Measurements from ENCODE around the gene FLOT2.
"Not testable (repeated sequence)": the region's sequence is repeated elsewhere in the genome, so short reads cannot be mapped to it uniquely, and the experiment has no call there.

FLOT2 gene

GRCh38 chr17:28877150-28877711, 20.3 kb downstream of the FLOT2 start:
- DNase-seq (ENCODE audit: extremely low read depth in 1 of 2, low read depth in 1 of 2), result not testable (repeated sequence)

DNA sequence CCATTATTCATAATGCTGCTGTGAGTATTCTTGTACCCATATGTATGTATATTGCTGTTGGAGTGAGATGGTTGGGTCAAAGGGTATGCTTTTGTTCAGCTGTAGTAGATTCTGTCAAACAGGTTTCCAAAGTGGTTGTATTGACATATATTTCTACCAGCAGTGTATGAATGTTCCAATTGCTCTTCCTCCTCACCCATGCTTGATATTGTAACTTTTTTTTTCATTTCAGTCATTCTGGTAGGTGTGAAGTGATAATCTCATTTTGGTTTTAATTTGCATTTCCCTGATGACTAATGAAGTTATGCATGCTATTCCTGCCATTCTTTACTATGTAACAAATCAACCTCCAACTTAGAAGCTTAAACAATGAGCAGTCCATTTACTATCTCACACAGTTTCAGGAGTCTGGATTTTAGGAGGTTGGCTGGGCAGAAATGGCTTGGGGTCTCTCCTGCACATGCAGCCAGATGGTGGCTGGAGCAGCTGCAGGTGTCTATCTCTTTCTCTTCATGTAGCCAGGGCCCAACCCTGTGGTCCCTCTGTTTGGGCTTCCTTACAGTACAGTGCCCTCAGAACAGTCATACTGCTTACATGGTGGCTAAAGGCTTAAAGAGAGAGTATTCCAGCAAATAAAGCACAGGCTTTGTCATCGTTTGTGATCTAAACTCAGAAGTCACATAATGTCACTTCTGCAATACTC, 21.5 kb downstream of the FLOT2 start:
- DNase-seq (ENCODE audit: extremely low read depth in 1 of 2, low read depth in 1 of 2), result no peak

DNA sequence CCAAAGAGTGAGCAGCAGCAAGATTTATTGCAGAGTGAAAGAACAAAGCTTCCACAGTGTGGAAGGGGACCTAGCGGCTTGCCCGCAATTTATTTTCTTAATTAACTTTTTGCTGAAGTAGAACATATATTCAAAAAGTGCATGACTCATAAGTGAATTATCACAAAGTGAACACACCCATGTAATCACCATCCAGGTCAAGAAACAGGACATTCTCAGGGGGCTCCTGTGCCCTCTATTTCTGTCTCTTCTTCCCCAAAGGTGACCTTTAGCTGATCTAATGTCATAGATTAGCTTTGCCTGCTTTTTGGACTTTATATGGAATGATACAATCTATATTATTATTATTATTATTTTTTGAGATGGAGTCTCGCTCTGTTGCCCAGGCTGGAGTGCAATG, 22.8 kb downstream of the FLOT2 start:
- DNase-seq (ENCODE audit: extremely low read depth in 1 of 2, low read depth in 1 of 2), result no peak

GRCh38 chr17:28873839-28874238, 23.7 kb downstream of the FLOT2 start:
- no peak for DNase-seq (ENCODE audit: extremely low read depth in 1 of 2, low read depth in 1 of 2)

GRCh38 chr17:28871056-28871579, 26.4 kb downstream of the FLOT2 start:
- no peak for DNase-seq (ENCODE audit: extremely low read depth in 1 of 2, low read depth in 1 of 2)

DNA sequence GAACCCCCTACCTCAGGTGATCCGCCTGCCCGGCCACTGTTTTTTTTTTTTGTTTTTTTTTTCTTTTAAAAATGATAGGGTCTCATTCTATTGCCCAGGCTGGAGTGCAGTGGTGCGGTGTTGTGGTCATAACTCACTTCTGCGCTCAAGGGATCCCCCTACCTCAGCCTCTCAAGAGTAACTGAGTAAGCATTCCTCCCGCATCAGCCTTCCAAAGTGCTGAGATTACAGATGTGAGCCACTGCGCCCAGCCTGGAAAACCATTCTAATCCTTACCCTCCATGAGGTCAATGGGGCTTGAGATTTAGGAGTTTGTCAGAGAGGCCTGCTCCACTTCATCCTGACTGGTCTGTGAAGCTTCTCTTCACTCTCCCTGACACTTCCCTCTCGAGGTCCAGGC, 30.3 kb downstream of the FLOT2 start:
- no peak for DNase-seq (ENCODE audit: extremely low read depth in 1 of 2, low read depth in 1 of 2)

- DNase-seq (ENCODE audit: extremely low read depth in 1 of 2, low read depth in 1 of 2), result no peak
These were observed 31.4 kb downstream of the FLOT2 start for GRCh38 chr17:28865946-28866752.

GRCh38 chr17:28864991-28865849, 32.3 kb downstream of the FLOT2 start:
- no peak for DNase-seq (ENCODE audit: extremely low read depth in 1 of 2, low read depth in 1 of 2)

- no peak for DNase-seq (ENCODE audit: extremely low read depth in 1 of 2, low read depth in 1 of 2)
These were observed 33.6 kb downstream of the FLOT2 start for GRCh38 chr17:28863953-28864352.

DNA sequence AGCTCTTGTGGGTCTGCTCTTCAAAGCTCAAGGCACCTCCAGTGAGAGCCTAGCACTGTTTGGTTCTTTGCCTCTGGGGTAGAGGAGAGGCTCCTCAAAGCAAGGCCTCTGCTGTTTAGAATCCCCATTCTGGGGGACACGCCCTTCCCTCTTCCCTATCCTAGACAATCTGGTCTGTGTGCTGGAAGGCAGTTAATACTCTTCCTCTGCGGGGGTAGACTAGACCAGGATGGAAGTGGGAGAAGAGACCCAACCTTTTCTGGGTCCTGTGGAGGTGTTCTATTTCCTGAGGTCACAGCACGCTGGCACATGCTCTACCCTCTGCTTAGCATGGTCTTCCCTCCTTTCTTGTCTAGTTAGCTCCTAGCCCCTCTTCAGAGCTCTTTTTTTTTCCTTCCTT, 35.0 kb downstream of the FLOT2 start:
- no peak for DNase-seq (ENCODE audit: extremely low read depth in 1 of 2, low read depth in 1 of 2)

DNA sequence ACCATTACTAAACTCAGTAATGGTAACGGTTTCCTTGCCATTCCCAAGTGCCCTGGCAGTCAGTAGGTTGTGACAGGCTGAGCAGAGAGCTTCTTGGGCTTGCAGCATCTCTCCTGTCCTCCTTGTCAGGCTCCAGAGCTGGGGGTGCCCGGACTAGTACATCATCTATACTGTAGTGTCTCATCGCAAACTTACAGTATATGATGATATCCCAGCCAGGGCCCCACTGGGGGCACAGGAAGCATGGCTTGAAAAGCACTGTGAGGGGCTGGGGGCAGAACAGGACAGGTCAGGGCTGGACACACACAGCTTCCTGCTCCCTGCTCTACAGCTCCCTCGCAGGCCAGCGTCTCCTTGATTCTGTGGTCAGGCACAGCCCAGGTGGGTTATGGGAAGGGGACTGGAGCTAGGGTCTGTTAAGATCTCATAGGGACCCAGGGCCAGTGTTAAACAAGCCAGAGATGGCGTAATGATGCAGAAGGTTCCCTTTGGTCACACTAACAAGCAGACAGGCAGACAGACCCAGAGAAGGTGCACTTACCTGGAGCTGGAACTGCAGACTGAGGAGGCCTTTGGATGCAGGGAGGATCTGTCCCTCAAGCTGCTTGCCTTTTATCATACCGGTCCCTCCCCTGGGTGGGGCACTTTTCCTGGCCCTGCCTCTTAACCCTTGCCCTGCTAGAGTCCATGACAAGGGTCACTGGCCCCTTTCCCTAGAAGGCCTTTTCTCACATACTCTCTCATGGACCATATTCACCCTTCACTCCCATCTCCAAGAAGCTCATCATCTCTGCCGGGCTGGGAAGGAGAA, 35.9 kb downstream of the FLOT2 start:
- DNase-seq (ENCODE audit: extremely low read depth in 1 of 2, low read depth in 1 of 2), result no peak

- DNase-seq (ENCODE audit: extremely low read depth in 1 of 2, low read depth in 1 of 2), result no peak
These were observed 37.1 kb downstream of the FLOT2 start for GRCh38 chr17:28860363-28860808.

DNA sequence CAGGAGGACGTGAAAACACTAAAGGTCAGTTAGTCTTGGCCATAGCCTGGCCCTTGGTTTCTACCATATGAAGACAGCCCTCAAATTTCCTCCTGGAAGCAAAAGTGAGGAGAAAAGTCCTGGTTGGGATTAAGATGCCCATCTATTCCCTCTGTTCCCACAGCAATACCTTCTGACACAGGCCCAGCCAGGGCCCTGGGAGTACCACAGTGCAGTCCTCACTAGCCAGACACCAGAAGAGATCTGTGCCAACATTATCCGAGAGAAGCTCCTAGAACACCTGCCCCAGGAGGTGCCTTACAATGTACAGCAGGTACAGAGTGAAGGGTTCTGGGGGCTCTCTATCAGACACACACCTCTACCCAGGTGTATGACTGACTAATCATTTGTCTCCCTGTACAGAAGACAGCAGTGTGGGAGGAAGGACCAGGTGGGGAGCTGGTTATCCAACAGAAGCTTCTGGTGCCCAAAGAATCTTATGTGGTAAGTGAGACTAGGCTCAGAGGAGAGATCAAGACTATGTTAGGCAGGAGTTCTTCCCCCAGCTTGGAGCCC, 38.7 kb downstream of the FLOT2 start:
- no peak for DNase-seq (ENCODE audit: extremely low read depth in 1 of 2, low read depth in 1 of 2)

DNA sequence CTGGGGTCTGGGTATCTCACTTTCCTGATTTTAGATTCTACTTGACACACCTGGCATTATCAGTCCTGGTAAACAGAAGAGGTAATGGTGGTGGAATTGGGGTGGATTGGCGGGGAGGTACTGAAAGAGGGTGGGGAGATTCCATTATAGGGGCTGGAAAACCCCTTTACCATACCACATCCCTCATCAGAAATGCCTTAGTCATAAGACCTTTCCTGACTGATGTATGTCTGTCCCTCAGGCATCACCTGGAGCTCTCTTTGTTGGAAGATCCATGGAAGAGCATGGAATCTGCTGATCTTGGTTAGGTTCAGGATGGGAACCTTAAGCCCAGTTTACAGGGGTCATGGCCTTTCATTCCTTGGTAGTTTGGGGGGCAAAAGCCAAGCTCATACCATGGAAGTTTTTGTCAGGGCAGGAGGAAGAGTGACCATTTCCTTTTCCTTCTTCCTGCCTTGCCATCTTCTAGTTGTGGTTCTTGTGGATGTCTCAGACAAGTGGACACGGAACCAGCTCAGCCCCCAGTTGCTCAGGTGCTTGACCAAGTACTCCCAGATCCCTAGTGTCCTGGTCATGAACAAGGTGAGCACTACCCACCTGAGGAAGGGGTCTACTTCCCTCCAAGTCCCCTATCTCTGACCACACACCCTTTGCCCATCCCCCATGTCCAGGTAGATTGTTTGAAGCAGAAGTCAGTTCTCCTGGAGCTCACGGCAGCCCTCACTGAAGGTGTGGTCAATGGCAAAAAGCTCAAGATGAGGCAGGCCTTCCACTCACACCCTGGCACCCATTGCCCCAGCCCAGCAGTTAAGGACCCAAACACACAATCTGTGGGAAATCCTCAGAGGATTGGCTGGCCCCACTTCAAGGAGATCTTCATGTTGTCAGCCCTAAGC, 39.4 kb downstream of the FLOT2 start:
- no peak for DNase-seq (ENCODE audit: extremely low read depth in 1 of 2, low read depth in 1 of 2)

DNA sequence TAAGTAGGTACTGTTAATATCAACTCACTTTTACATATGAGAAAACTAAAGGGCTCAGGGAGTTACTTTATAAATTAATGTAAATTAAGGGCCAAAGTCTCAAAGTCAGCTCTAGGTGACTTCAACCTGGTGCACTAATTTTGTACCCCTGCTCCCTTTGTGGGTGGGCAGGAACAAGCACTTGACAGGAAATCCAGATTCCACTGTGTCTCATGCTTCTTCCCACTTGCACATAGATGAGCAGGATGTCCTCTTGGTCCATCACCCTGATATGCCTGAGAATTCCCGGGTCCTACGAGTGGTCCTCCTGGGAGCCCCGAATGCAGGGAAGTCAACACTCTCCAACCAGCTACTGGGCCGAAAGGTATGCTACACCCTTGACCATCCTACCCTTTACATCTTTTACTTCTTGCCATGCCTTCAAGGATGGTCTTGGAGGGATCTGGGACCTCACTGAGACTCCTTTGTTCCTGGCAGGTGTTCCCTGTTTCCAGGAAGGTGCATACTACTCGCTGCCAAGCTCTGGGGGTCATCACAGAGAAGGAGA, 41.4 kb downstream of the FLOT2 start:
- no peak for DNase-seq (ENCODE audit: extremely low read depth in 1 of 2, low read depth in 1 of 2)

DNA sequence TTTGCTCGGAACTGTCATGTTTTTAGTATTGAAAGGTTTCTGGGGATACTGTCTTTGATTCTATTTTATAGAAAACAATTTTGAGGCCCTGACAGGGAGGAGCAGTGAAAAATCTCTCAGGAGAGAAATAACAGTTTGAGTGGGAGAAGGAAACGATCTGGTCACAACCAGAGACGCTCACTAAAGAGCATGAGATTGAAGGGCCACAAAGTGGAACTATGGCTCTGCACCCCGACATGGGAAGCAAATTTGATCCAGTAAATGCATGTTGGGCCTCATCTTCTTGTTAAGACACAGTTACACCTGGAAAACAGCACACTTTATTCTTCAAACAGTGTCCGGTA, 42.2 kb downstream of the FLOT2 start:
- no peak for DNase-seq (ENCODE audit: extremely low read depth in 1 of 2, low read depth in 1 of 2)

DNA sequence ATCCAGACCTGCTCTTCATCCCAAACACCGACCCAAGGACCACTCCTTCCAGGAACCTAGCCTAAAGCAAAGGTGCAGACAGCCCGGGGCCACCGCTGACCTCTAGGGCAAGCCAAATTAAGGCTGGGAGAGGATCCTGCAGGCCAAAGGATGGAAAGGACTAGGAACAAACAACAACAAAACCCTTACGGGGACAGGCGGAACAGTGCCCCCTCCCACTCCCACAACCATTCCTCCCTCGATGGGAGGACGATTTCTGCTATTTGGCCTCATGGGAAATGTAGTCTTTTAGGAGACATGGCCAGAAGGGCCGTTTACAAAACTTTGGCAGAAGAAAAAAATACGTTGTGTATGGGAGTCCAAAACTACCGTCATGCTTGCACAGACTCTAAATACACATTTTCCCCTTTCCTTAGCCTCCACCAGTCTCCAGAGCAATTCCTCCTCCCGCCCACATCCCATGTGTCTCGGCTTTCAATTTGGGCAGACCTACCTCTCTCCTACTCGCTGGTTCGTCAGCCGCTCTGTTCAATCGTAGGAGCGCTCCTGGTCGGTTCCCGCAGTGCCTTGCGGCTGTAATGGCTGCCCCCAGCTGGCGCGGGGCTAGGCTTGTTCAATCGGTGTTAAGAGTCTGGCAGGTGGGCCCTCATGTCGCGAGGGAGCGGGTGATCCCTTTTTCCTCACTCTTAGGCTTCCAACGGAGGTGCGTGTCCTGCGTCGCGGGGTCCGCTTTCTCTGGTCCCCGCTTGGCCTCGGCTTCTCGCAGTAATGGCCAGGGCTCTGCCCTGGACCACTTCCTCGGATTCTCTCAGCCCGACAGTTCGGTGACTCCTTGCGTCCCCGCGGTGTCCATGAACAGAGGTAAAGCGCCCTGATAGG, 42.8 kb downstream of the FLOT2 start, which contains the start of gene ERAL1:
ERAL1 (plus strand) TSS at position 560 of the 879 bp plus-strand sequence; CDS start at position 579, 19 bp downstream.
- DNase-seq (ENCODE audit: extremely low read depth in 1 of 2, low read depth in 1 of 2), result peak; percentile 54 to 67

All from activated CD8-positive, alpha-beta memory T cell treated with anti-CD3 and anti-CD28 coated beads for 1 hour (primary cell).